B cell (primary cell): ENCODE results near the gene DTNBP1. TPM values are rescaled to one million over a fixed set of nuclear protein-coding genes. Genes with fewer than 3 reads are reported as not detected.
A peak's percentile ranks its signal among the peaks of the same experiment; 100 is the strongest.

Source experiments
- ATAC-seq: fragments of 200-7000 bp; cut with Tn5 transposase; one replicate; pipeline ENCODE4 v1.10.0; 2021; ENCODE audit warnings: low read depth, mild to moderate bottlenecking, moderate number of reproducible peaks, moderate library complexity
- CTCF ChIA-PET: fragments of 350-600 bp; sonication (Branson Sonifier 250); formaldehyde crosslinking; loops from one replicate; lab custom pipeline; 2021; ENCODE audit warnings: antibody characterized with exemption, inconsistent platforms; lab: Charles Lee
- POLR2A ChIA-PET: fragments of 350-600 bp; sonication (Branson Sonifier 250); formaldehyde crosslinking; loops from one replicate; lab custom pipeline; 2021; ENCODE audit warnings: antibody characterized with exemption; lab: Charles Lee
- DNase-seq: peaks from one replicate; pipeline ENCODE4 v3.0.0; 2013
- H2AFZ ChIP-seq: 2 replicates; pipeline ENCODE4 v1.6.1; 2012; ENCODE audit warnings: mild to moderate bottlenecking, low read depth, low read length; ENCODE audit not compliant: insufficient read depth, poor library complexity, severe bottlenecking
- H3K27ac ChIP-seq, 2 donors: 1 replicate in 1 of 2; 2 replicates in 1 of 2; pipeline ENCODE4 v1.5.1; 2012 to 2013; ENCODE audit warnings: low read length in 2 of 2, mild to moderate bottlenecking in 2 of 2, moderate library complexity in 1 of 2
- H3K27me3 ChIP-seq, 4 experiments: fragments of 200-600 bp in 1 of 4; sonication (generic) in 1 of 4; replicated peaks in 1 of 4; 1 replicate in 2 of 4; 2 replicates in 2 of 4; pipeline versions ENCODE4 v1.6.1 to v1.7.0; 2013 to 2016; ENCODE audit warnings: low read length in 3 of 4, mild to moderate bottlenecking in 2 of 4, mixed read lengths in 1 of 4, moderate library complexity in 1 of 4; ENCODE audit not compliant: insufficient read depth in 4 of 4, control insufficient read depth in 3 of 4; ENCODE audit errors: control extremely low read depth in 1 of 4
- H3K36me3 ChIP-seq, 2 experiments: replicated peaks in 1 of 2; 1 replicate in 1 of 2; 2 replicates in 1 of 2; pipeline versions ENCODE4 v1.6.1 to v1.7.1; 2013; ENCODE audit warnings: low read length in 1 of 2; ENCODE audit not compliant: insufficient read depth in 2 of 2, control insufficient read depth in 1 of 2; ENCODE audit errors: control extremely low read depth in 1 of 2, extremely low read depth in 1 of 2
- H3K4me1 ChIP-seq, 2 donors: fragments of 200-600 bp in 1 of 2; sonication (generic) in 1 of 2; 1 replicate in 1 of 2; 2 replicates in 1 of 2; pipeline versions ENCODE4 v1.5.1 to v1.6.1; 2013 to 2017; ENCODE audit warnings: low read length in 2 of 2; ENCODE audit not compliant: control insufficient read depth in 2 of 2, insufficient read depth in 2 of 2
- H3K4me2 ChIP-seq: replicated peaks from 2 replicates; pipeline ENCODE3; 2012; ENCODE audit warnings: mild to moderate bottlenecking, low read depth, low read length; ENCODE audit not compliant: poor library complexity, severe bottlenecking
- H3K4me3 ChIP-seq, 5 experiments: fragments of 200-600 bp in 1 of 5; sonication (generic) in 1 of 5; 1 replicate in 3 of 5; 2 replicates in 2 of 5; pipeline versions ENCODE4 v1.5.1 to v1.7.0; 2011 to 2016; ENCODE audit warnings: low read length in 4 of 5, mild to moderate bottlenecking in 4 of 5, low read depth in 2 of 5, control low read depth in 1 of 5, moderate library complexity in 1 of 5; ENCODE audit not compliant: insufficient read depth in 1 of 5; ENCODE audit errors: control extremely low read depth in 1 of 5, extremely low read depth in 1 of 5
- H3K79me2 ChIP-seq: fragments of 200-600 bp; sonication (generic); one replicate; pipeline ENCODE4 v1.6.0; 2016; ENCODE audit warnings: low read length; ENCODE audit not compliant: control insufficient read depth, insufficient read depth
- H3K9ac ChIP-seq: fragments of 200-600 bp; sonication (generic); 2 replicates; pipeline ENCODE4 v1.6.1; 2017; ENCODE audit warnings: mild to moderate bottlenecking, low read length, moderate library complexity
- H3K9me3 ChIP-seq, 3 donors: one replicate each; pipeline versions ENCODE4 v1.6.1 to v1.7.1; 2013; ENCODE audit warnings: low read length in 2 of 3; ENCODE audit not compliant: control insufficient read depth in 2 of 3, insufficient read depth in 1 of 3; ENCODE audit errors: control extremely low read depth in 1 of 3
- H4K20me1 ChIP-seq: 2 replicates; pipeline ENCODE4 v1.6.0; 2012; ENCODE audit warnings: mild to moderate bottlenecking, low read length; ENCODE audit not compliant: insufficient read depth, control insufficient read depth, poor library complexity, severe bottlenecking
- H3K27ac Mint-ChIP-seq: one replicate; pipeline ENCODE4 v1.8.0; 2021; ENCODE audit warnings: mixed read lengths
- H3K27me3 Mint-ChIP-seq: one replicate; pipeline ENCODE4 v1.8.0; 2021; ENCODE audit warnings: mixed read lengths
- H3K4me1 Mint-ChIP-seq: one replicate; pipeline ENCODE4 v1.8.0; 2021; ENCODE audit warnings: mixed read lengths
- H3K4me3 Mint-ChIP-seq: one replicate; pipeline ENCODE4 v1.8.0; 2021; ENCODE audit warnings: mixed read lengths
- H3K9me3 Mint-ChIP-seq: one replicate; pipeline ENCODE4 v1.8.0; 2022; ENCODE audit warnings: mixed read lengths; ENCODE audit not compliant: insufficient read depth
- EZH2 ChIP-seq: IDR thresholded peaks from 2 replicates; pipeline ENCODE4 v1.6.1; 2012; ENCODE audit warnings: borderline replicate concordance, low read depth, mild to moderate bottlenecking, moderate library complexity, low read length; ENCODE audit not compliant: insufficient read depth, poor library complexity, severe bottlenecking
- WGBS: methylation state at CpG from one replicate; pipeline ENCODE4 v1.1.5; 2013; ENCODE audit warnings: missing lambda C conversion rate; ENCODE audit not compliant: insufficient coverage; 5-methylcytosine and 5-hydroxymethylcytosine counted together
- intact Hi-C: fragments of 100-400 bp; cut with micrococcal nuclease; formaldehyde crosslinking; loops from one replicate; pipeline ENCODE4 v1.10.0; 2022
- polyA plus RNA-seq: library from polyadenylated mRNA; depleted of rRNA; stranded (reverse); fragments of >200 nt; gene quantifications from 2 replicates; pipeline ENCODE4 v1.2.3, GENCODE V29; 2012
- total RNA-seq, 2 donors: library from RNA; stranded (reverse); fragments of 120-200 nt in 1 of 2; gene quantifications; 1 replicate in 1 of 2; 2 replicates in 1 of 2; pipeline versions ENCODE4 v1.2.3 to v1.2.4, GENCODE V29; 2013 to 2022
- TF ChIP-seq, protein P1 (sequence below): fragments of 200-600 bp; IDR thresholded peaks from one replicate; pipeline ENCODE4 v1.8.0; 2022; ENCODE audit warnings: antibody characterized with exemption, mild to moderate bottlenecking

DTNBP1 gene
- total and polyA plus RNA-seq, 2 donors (not counting 1 experiment from before 2014, with no cell fraction given): 31.4 to 73.0 TPM

DNA sequence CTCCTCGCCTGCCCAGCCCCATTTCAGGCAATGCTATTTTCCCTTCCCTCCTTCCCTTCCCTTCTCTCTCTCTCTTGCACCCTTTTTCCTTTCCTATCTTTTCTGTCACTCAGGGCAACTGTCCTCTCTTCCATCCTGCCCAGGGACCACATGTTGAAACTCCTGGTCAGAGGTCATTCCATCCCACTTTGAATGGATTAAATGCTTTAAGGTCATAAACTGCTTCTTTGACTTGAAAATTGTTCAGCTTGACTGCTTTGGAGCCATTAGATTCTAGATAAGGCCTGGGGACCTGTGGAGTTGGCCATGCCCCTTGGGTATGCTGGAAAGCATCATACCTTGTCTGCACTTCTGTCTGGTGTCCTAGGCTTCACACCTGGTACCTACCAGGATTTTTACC lies 106.1 kb downstream of the DTNBP1 start:
- POLR2A ChIA-PET: interaction anchor here (0.7 kb wide), 1 partner anchor 756 kb away, joined by 4 read pairs; no protein-coding TSS in a partner anchor

More for the DNA sequence above, 106.1 kb downstream of the DTNBP1 start:
- H3K9me3 ChIP-seq: no peaks in the 10 kb centered on the region
- Mint-ChIP-seq H3K4me1 (peaks cover 60% of the 10 kb centered on the region), H3K9me3 (no peaks in the 10 kb centered on the region), H3K27ac (peak overlapping the region; percentile 69), H3K4me3 (no peak overlapping the region), H3K27me3 (no peaks in the 10 kb centered on the region)
- H3K9ac ChIP-seq: no peak overlapping the region
- intact Hi-C loops: no loop called here
- no peak overlapping the region for H3K4me2 ChIP-seq
- ATAC-seq (no peak), DNase-seq (no peak)
- no peak overlapping the region for H2AFZ ChIP-seq
- peaks cover 15 to 20% of the 10 kb centered on the region in 2 donors for H3K4me1 ChIP-seq
- no peaks in the 10 kb centered on the region for H3K27me3 ChIP-seq
- TF ChIP-seq, protein P1, sequence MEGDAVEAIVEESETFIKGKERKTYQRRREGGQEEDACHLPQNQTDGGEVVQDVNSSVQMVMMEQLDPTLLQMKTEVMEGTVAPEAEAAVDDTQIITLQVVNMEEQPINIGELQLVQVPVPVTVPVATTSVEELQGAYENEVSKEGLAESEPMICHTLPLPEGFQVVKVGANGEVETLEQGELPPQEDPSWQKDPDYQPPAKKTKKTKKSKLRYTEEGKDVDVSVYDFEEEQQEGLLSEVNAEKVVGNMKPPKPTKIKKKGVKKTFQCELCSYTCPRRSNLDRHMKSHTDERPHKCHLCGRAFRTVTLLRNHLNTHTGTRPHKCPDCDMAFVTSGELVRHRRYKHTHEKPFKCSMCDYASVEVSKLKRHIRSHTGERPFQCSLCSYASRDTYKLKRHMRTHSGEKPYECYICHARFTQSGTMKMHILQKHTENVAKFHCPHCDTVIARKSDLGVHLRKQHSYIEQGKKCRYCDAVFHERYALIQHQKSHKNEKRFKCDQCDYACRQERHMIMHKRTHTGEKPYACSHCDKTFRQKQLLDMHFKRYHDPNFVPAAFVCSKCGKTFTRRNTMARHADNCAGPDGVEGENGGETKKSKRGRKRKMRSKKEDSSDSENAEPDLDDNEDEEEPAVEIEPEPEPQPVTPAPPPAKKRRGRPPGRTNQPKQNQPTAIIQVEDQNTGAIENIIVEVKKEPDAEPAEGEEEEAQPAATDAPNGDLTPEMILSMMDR: no peak
- TF ChIP-seq EZH2: no peak
- H3K4me3 ChIP-seq: no peak overlapping the region
- peaks cover 7% of the 10 kb centered on the region for H4K20me1 ChIP-seq
- H3K36me3 ChIP-seq: no peaks in the 10 kb centered on the region
- H3K27ac ChIP-seq: peak overlapping the region in 1 of 2 donors; percentile 38
- CTCF ChIA-PET: no interaction called here
- 93% methylated on average over 1 of the region's 1 CpG for WGBS
- H3K79me2 ChIP-seq: peaks cover 4% of the 10 kb centered on the region
